Testis (tissue), 2 donors: ENCODE measurements around the gene PSORS1C1.

Experiments used
- POLR2A ChIP-seq: fragments of 450-650 bp; IDR thresholded peaks from one replicate; pipeline ENCODE4 v1.6.1; 2017; ENCODE audit warnings: antibody characterized with exemption, mild to moderate bottlenecking, moderate library complexity
- TF ChIP-seq, protein P1 (sequence below), 3 experiments: fragments of 450-650 bp in 2 of 3; fragments of 200-600 bp in 1 of 3; sonication (generic) in 1 of 3; IDR thresholded peaks; one replicate each; pipeline ENCODE4 v1.5.1; 2016 to 2019; ENCODE audit warnings: antibody characterized with exemption in 3 of 3, mild to moderate bottlenecking in 2 of 3, moderate library complexity in 1 of 3

DNA sequence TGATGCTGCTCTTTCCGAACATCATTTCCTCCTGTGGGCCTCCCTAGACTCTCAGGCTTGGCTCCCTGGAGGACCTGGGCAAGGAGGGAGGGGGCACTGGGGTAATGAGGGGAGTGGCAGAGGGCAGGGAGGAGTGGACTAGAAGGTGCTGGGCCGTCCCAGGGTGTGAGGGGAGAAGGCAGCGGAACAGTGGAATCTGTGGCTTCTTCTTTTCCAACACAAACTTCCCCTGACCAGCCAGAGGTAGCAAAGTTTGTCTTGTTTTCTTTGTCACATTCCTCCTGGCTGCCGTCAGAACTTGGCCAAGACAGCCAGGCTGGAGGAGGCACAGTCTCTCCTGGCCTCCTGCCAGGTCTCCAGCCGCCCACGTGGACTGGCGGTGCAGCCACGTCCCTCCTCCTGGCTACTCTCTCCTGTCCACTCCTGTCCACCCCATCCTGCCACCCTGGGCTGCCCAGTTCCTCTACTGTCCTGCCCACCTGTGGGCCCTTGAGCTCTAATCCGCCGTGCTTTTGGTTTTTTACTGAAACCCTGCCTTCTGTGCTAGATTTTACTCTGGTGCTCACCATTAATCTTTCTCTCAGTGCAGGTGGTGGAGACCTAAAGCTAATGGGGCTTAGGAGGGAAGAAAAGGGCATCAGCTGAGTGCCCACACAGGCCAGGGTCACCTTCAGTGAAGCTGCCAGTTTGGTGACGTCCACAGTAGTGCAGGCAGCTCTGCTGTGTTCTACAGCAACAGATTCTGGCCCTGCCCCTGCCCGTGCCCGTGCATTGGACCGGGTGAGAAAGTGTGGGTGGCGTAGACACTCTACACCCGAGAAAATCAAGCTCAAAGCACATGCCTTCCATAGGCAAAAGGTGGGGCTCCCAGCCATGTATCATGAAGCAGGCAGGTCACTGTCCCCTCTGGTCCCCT is 8.4 kb downstream of the PSORS1C1 start:
- TF ChIP-seq, protein P1, sequence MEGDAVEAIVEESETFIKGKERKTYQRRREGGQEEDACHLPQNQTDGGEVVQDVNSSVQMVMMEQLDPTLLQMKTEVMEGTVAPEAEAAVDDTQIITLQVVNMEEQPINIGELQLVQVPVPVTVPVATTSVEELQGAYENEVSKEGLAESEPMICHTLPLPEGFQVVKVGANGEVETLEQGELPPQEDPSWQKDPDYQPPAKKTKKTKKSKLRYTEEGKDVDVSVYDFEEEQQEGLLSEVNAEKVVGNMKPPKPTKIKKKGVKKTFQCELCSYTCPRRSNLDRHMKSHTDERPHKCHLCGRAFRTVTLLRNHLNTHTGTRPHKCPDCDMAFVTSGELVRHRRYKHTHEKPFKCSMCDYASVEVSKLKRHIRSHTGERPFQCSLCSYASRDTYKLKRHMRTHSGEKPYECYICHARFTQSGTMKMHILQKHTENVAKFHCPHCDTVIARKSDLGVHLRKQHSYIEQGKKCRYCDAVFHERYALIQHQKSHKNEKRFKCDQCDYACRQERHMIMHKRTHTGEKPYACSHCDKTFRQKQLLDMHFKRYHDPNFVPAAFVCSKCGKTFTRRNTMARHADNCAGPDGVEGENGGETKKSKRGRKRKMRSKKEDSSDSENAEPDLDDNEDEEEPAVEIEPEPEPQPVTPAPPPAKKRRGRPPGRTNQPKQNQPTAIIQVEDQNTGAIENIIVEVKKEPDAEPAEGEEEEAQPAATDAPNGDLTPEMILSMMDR (IDR thresholded peaks at IDR 0.05): no peak
- no peak for TF ChIP-seq POLR2A
